GM23338 (cell line): ENCODE results near the gene ZFR.

ENCODE experiments used
- CREB1 ChIP-seq: fragments of 250-450 bp; sonication (Bioruptor Pico); IDR thresholded peaks from 2 replicates; pipeline ENCODE4 v1.5.0; 2020; ENCODE audit warnings: low read depth, mild to moderate bottlenecking, moderate library complexity
- EZH2 ChIP-seq: fragments of 200-600 bp; sonication (generic); IDR thresholded peaks from one replicate; pipeline ENCODE4 v1.8.0; 2017; ENCODE audit warnings: antibody characterized with exemption, mild to moderate bottlenecking, low read depth; ENCODE audit not compliant: unreplicated experiment
- EZH2phosphoT487 ChIP-seq: fragments of 200-600 bp; sonication (generic); IDR thresholded peaks from one replicate; pipeline ENCODE4 v1.8.1; 2018; ENCODE audit warnings: antibody characterized with exemption; ENCODE audit not compliant: unreplicated experiment
- JUNB ChIP-seq: IDR thresholded peaks from one replicate; pipeline ENCODE4 v1.6.1; 2016; ENCODE audit warnings: antibody characterized with exemption; ENCODE audit not compliant: unreplicated experiment
- NANOG ChIP-seq: IDR thresholded peaks from 2 replicates; pipeline ENCODE4 v1.6.1; 2016; ENCODE audit warnings: antibody characterized with exemption, borderline replicate concordance
- POLR2AphosphoS5 ChIP-seq: IDR thresholded peaks from 2 replicates; pipeline ENCODE4 v1.6.1; 2016; ENCODE audit warnings: antibody characterized with exemption, low read depth
- STAT1 ChIP-seq: IDR thresholded peaks from one replicate; pipeline ENCODE4 v1.6.1; 2016; ENCODE audit warnings: antibody characterized with exemption; ENCODE audit not compliant: unreplicated experiment
- ZNF331 ChIP-seq: fragments of 250-450 bp; sonication (Bioruptor Pico); IDR thresholded peaks from 2 replicates; pipeline ENCODE4 v1.5.0; 2020; ENCODE audit warnings: low read depth, mild to moderate bottlenecking, moderate library complexity
- TF ChIP-seq, protein P1 (sequence below), 2 experiments: fragments of 200-600 bp in 1 of 2; sonication (generic) in 1 of 2; conservative IDR thresholded peaks; 2 replicates each; pipeline versions ENCODE4 v1.5.1 to v1.6.1; 2016 to 2017; ENCODE audit warnings: antibody characterized with exemption in 2 of 2, low read depth in 2 of 2, mild to moderate bottlenecking in 2 of 2, moderate library complexity in 1 of 2
- TF ChIP-seq, protein P2 (sequence below): IDR thresholded peaks from one replicate; pipeline ENCODE4 v1.6.1; 2018; ENCODE audit warnings: antibody characterized with exemption; ENCODE audit not compliant: unreplicated experiment
- TF ChIP-seq, protein P3 (sequence below): IDR thresholded peaks from 2 replicates; pipeline ENCODE4 v1.6.1; 2016; ENCODE audit warnings: antibody characterized with exemption
- TF ChIP-seq, protein P4 (sequence below): fragments of 250-450 bp; sonication (Bioruptor Pico); IDR thresholded peaks from 2 replicates; pipeline ENCODE4 v1.5.0; 2020; ENCODE audit warnings: mild to moderate bottlenecking, moderate library complexity

DNA sequence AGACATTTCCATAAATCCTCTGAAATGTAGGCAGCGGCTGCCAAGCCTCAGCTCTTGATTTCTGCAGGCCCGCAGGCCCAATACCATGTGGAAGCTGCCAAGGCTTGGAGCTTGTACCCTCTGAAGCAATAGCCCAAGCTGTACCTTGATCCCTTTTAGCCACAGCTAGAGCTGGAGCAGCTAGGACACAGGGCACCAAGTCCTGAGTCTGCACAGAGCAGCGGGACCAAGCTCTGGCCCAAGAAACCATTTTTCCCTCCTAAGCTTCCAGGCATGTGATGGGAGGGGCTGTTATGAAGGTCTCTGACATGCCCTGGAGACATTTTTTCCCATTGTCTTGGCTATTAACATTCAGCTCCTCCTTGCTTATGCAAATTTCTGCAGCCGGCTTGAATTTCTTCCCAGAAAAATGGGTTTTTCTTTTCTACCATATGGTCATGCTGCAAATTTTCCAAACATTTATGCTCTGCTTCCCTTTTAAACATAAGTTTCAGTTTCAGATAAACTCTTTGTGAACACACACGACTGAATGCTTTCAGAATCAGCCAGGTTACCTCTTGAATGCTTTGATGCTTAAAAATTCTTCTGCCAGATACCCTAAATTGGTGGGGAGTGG, 14.4 kb upstream of the ZFR start:
- TF ChIP-seq, protein P1, sequence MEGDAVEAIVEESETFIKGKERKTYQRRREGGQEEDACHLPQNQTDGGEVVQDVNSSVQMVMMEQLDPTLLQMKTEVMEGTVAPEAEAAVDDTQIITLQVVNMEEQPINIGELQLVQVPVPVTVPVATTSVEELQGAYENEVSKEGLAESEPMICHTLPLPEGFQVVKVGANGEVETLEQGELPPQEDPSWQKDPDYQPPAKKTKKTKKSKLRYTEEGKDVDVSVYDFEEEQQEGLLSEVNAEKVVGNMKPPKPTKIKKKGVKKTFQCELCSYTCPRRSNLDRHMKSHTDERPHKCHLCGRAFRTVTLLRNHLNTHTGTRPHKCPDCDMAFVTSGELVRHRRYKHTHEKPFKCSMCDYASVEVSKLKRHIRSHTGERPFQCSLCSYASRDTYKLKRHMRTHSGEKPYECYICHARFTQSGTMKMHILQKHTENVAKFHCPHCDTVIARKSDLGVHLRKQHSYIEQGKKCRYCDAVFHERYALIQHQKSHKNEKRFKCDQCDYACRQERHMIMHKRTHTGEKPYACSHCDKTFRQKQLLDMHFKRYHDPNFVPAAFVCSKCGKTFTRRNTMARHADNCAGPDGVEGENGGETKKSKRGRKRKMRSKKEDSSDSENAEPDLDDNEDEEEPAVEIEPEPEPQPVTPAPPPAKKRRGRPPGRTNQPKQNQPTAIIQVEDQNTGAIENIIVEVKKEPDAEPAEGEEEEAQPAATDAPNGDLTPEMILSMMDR (conservative IDR thresholded peaks at IDR 0.05; ENCODE audit: low read depth in 2 of 2) = no peak
- TF ChIP-seq CREB1 (CRISPR knock-in tag) (no peak), STAT1 (no peak), EZH2phosphoT487 (no peak), EZH2 (no peak), POLR2AphosphoS5 (no peak), NANOG (no peak), JUNB (no peak), ZNF331 (CRISPR knock-in tag) (no peak)
- TF ChIP-seq, protein P2, sequence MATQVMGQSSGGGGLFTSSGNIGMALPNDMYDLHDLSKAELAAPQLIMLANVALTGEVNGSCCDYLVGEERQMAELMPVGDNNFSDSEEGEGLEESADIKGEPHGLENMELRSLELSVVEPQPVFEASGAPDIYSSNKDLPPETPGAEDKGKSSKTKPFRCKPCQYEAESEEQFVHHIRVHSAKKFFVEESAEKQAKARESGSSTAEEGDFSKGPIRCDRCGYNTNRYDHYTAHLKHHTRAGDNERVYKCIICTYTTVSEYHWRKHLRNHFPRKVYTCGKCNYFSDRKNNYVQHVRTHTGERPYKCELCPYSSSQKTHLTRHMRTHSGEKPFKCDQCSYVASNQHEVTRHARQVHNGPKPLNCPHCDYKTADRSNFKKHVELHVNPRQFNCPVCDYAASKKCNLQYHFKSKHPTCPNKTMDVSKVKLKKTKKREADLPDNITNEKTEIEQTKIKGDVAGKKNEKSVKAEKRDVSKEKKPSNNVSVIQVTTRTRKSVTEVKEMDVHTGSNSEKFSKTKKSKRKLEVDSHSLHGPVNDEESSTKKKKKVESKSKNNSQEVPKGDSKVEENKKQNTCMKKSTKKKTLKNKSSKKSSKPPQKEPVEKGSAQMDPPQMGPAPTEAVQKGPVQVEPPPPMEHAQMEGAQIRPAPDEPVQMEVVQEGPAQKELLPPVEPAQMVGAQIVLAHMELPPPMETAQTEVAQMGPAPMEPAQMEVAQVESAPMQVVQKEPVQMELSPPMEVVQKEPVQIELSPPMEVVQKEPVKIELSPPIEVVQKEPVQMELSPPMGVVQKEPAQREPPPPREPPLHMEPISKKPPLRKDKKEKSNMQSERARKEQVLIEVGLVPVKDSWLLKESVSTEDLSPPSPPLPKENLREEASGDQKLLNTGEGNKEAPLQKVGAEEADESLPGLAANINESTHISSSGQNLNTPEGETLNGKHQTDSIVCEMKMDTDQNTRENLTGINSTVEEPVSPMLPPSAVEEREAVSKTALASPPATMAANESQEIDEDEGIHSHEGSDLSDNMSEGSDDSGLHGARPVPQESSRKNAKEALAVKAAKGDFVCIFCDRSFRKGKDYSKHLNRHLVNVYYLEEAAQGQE = no peak
- TF ChIP-seq, protein P3, sequence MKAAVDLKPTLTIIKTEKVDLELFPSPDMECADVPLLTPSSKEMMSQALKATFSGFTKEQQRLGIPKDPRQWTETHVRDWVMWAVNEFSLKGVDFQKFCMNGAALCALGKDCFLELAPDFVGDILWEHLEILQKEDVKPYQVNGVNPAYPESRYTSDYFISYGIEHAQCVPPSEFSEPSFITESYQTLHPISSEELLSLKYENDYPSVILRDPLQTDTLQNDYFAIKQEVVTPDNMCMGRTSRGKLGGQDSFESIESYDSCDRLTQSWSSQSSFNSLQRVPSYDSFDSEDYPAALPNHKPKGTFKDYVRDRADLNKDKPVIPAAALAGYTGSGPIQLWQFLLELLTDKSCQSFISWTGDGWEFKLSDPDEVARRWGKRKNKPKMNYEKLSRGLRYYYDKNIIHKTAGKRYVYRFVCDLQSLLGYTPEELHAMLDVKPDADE = no peak
- TF ChIP-seq, protein P4, sequence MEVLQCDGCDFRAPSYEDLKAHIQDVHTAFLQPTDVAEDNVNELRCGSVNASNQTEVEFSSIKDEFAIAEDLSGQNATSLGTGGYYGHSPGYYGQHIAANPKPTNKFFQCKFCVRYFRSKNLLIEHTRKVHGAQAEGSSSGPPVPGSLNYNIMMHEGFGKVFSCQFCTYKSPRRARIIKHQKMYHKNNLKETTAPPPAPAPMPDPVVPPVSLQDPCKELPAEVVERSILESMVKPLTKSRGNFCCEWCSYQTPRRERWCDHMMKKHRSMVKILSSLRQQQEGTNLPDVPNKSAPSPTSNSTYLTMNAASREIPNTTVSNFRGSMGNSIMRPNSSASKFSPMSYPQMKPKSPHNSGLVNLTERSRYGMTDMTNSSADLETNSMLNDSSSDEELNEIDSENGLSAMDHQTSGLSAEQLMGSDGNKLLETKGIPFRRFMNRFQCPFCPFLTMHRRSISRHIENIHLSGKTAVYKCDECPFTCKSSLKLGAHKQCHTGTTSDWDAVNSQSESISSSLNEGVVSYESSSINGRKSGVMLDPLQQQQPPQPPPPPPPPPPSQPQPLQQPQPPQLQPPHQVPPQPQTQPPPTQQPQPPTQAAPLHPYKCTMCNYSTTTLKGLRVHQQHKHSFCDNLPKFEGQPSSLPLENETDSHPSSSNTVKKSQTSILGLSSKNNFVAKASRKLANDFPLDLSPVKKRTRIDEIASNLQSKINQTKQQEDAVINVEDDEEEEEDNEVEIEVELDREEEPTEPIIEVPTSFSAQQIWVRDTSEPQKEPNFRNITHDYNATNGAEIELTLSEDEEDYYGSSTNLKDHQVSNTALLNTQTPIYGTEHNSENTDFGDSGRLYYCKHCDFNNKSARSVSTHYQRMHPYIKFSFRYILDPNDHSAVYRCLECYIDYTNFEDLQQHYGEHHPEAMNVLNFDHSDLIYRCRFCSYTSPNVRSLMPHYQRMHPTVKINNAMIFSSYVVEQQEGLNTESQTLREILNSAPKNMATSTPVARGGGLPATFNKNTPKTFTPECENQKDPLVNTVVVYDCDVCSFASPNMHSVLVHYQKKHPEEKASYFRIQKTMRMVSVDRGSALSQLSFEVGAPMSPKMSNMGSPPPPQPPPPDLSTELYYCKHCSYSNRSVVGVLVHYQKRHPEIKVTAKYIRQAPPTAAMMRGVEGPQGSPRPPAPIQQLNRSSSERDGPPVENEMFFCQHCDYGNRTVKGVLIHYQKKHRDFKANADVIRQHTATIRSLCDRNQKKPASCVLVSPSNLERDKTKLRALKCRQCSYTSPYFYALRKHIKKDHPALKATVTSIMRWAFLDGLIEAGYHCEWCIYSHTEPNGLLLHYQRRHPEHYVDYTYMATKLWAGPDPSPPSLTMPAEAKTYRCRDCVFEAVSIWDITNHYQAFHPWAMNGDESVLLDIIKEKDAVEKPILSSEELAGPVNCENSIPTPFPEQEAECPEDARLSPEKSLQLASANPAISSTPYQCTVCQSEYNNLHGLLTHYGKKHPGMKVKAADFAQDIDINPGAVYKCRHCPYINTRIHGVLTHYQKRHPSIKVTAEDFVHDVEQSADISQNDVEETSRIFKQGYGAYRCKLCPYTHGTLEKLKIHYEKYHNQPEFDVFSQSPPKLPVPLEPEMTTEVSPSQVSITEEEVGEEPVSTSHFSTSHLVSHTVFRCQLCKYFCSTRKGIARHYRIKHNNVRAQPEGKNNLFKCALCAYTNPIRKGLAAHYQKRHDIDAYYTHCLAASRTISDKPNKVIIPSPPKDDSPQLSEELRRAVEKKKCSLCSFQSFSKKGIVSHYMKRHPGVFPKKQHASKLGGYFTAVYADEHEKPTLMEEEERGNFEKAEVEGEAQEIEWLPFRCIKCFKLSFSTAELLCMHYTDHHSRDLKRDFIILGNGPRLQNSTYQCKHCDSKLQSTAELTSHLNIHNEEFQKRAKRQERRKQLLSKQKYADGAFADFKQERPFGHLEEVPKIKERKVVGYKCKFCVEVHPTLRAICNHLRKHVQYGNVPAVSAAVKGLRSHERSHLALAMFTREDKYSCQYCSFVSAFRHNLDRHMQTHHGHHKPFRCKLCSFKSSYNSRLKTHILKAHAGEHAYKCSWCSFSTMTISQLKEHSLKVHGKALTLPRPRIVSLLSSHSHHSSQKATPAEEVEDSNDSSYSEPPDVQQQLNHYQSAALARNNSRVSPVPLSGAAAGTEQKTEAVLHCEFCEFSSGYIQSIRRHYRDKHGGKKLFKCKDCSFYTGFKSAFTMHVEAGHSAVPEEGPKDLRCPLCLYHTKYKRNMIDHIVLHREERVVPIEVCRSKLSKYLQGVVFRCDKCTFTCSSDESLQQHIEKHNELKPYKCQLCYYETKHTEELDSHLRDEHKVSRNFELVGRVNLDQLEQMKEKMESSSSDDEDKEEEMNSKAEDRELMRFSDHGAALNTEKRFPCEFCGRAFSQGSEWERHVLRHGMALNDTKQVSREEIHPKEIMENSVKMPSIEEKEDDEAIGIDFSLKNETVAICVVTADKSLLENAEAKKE (CRISPR knock-in tag) = no peak
